Measurements from ENCODE around the gene PITPNB.

DNA sequence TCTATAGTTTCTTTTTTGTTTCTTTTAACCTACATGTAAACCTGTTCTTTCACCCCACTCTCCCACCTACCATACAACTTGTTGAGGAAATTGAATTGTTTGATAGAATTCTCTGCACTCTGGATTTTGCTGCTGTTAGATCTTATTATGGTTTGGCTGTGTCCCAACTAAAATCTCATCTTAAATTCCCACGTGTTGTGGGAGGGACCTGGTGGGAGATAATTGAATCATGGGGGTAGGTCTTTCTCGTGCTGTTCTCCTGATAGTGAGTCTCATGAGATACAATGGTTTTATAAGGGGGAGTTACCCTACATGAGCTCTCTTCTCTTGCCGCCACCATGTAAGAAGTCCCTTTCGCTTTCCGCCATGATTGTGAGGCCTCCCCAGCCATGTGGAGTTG lies 15.0 kb upstream of the PITPNB start:
- TF ChIP-seq GATA3 (IDR thresholded peaks at IDR 0.05; ENCODE audit: low read depth, low read length) (no peak), GATA2 (IDR thresholded peaks at IDR 0.05; ENCODE audit: low read depth, low read length) (no peak)
